GM12872 (cell line): ENCODE data around the gene ADAMTS8.

Source experiments
- CTCF ChIP-seq: IDR thresholded peaks from 3 replicates; pipeline ENCODE4 v1.5.1; 2011; ENCODE audit warnings: low read depth, mild to moderate bottlenecking, low read length, moderate library complexity; ENCODE audit not compliant: insufficient read depth

The ADAMTS8 gene

GRCh38 chr11:130414107-130415080, 14.0 kb downstream of the ADAMTS8 start:
- no peak for TF ChIP-seq CTCF

- no peak for TF ChIP-seq CTCF
Measured at GRCh38 chr11:130413405-130414106, 14.9 kb downstream of the ADAMTS8 start.

GRCh38 chr11:130411223-130411622, 17.2 kb downstream of the ADAMTS8 start:
- no peak for TF ChIP-seq CTCF

- TF ChIP-seq CTCF, result no peak
Measured at GRCh38 chr11:130409594-130410388, 18.6 kb downstream of the ADAMTS8 start.

- TF ChIP-seq CTCF, result no peak
Measured at GRCh38 chr11:130408901-130409300, 19.5 kb downstream of the ADAMTS8 start.

- no peak for TF ChIP-seq CTCF
Measured at GRCh38 chr11:130408401-130408890, 20.0 kb downstream of the ADAMTS8 start.

GRCh38 chr11:130407978-130408377, 20.4 kb downstream of the ADAMTS8 start:
- no peak for TF ChIP-seq CTCF
